ENCODE results near the gene PRKAG2.

GRCh38 chr7:151862606-151863381 is 14.1 kb downstream of the PRKAG2 start:
- no peak for TF ChIP-seq CTCF (IDR thresholded peaks at IDR 0.05)
- TF ChIP-seq POLR2A (IDR thresholded peaks at IDR 0.05) = no peak
